ENCODE measurements around the gene GPC5.

GRCh38 chr13:91816263-91816807 is 417.9 kb downstream of the GPC5 start:
- TF ChIP-seq CREB1 (IDR thresholded peaks at IDR 0.05; ENCODE audit: low read depth), result no peak
- no peak for TF ChIP-seq YY1 (IDR thresholded peaks at IDR 0.05; ENCODE audit: low read depth)
- TF ChIP-seq REST (IDR thresholded peaks at IDR 0.05; ENCODE audit: low read depth), result no peak
- TF ChIP-seq USF1 (IDR thresholded peaks at IDR 0.05), result no peak
- no peak for TF ChIP-seq MAX (IDR thresholded peaks at IDR 0.05)
- TF ChIP-seq RAD21 (IDR thresholded peaks at IDR 0.05; ENCODE audit: low read depth), result no peak
- TF ChIP-seq FOXM1 (IDR thresholded peaks at IDR 0.05; ENCODE audit: borderline replicate concordance, low read depth), result no peak
- no peak for TF ChIP-seq TCF12 (IDR thresholded peaks at IDR 0.05; ENCODE audit: low read depth)
- no peak for TF ChIP-seq EP300 (IDR thresholded peaks at IDR 0.05; ENCODE audit: borderline replicate concordance)
- no peak for TF ChIP-seq EGR1 (IDR thresholded peaks at IDR 0.05)
- TF ChIP-seq ZBTB7A (IDR thresholded peaks at IDR 0.05; ENCODE audit: low read depth), result no peak
